K562 (cell line): ENCODE data around the gene MVP.

Experiments used
- DPF2 ChIP-seq: fragments of 450-650 bp; IDR thresholded peaks from 2 replicates; pipeline ENCODE4 v1.6.1; 2016
- GATAD2A ChIP-seq: fragments of 450-650 bp; IDR thresholded peaks from 2 replicates; pipeline ENCODE4 v1.6.1; 2017

DNA sequence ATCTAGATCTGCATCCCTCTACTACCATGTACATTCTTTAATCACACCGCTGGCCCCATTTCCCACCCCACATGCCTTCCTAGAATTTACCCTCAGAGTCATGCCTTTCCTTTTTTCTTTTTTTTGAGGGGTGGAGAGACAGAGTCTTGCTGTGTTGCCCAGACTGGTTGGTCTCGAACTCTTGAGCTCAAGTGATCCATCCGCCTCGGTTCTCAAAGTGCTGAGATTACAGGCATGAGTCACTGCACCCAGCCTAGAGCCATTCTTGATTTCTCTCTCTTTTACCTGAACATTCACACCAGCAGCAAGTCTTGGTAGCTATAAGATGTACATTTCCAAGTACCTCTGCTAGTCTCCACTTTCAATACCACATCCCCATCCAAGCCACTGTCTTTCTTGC lies 2.2 kb upstream of the MVP start:
- TF ChIP-seq GATAD2A (no peak), DPF2 (no peak)
